Eye (tissue), 1 donor: ENCODE data around the gene ANXA2R.
"Not testable (repeated sequence)": the region's sequence is repeated elsewhere in the genome, so short reads cannot be mapped to it uniquely, and the experiment has no call there.

Experiments used
- DNase-seq: peaks from one replicate; pipeline ENCODE4 v3.0.0-alpha.2; 2015

The ANXA2R gene

DNA sequence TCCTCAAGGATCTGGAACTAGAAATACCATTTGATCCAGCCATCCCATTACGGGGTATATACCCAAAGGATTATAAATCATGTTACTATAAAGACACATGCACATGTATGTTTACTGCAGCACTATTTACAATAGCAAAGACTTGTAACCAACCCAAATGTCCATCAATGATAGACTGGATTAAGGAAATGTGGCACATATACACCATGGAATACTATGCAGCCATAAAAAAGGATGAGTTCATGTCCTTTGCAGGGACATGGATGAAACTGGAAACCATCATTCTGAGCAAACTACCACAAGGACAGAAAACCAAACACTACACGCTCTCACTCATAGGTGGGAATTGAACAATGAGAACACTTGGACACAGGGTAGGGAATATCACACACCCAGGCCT is 19.9 kb upstream of the ANXA2R start:
- DNase-seq: not testable (repeated sequence)

DNA sequence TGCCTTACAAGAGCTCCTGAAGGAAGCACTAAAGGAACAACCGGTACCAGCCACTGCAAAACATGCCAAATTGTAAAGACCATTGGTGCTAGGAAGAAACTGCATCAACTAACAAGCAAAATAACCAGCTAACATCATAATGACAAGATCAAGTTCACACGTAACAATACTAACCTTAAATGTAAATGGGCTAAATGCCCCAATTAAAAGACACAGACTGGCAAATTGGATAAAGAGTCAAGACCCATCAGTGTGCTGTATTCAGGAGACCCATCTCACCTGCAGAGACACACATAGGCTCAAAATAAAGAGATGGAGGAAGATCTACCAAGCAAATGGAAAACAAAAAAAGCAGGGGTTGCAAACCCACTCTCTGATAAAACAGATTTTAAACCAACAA is 15.0 kb upstream of the ANXA2R start:
- not testable (repeated sequence) for DNase-seq

DNA sequence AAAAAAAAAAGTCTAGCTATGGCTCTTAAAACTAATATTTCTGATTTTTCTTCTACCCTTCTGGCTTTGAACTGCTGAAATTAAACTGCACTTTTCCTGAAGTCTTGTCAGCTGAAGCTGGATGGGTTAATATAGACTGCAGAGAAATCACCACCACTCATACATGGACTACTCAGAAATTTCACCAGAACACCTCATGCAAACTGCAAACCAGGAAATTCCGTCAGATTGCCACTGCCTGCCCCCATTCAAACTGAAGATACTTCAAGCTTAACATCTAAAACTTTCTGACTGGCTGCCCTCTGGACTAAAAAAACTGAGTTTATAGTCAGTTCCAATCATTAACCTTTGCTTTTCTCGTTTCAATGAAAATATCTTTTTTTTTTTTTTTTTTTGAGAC is 11.6 kb upstream of the ANXA2R start:
- DNase-seq: no peak

DNA sequence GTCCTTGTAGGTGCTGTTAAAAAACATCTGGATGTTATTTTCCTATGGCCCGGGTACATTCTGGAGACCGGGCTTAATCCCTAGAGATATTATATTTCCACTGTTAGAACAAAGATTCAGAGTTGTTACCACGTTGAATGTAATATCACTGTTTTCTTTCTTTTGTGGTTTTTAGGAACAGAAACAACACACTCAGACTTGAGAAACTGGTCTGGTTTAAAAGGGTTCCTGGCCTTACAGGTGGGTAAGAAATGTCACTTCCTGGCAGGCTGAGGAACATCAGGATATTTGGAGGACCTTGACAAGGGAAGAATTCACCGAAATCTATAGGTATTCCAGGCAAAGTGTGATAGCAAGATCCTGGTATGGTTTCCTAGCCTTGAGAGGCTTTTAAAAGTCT is 10.3 kb upstream of the ANXA2R start:
- no peak for DNase-seq

DNA sequence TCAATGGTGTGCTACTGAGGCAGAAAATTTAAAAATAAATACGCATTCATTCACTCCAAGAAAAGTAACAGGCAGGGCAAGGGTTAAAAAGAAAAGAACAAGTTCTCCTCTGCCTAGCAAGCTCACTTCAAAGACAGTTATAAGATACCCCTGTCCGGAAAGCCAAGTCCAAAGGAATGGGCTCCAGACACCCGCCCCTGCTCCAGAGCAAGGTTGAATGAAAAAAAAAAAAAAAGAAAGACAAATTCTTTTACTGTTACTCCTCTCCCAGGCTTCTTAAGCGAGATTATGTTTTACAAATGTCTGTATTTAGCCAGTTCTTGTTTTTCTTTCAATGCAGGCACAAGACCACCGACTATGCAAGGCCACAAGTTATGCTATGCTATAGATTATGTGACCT is 9.1 kb upstream of the ANXA2R start:
- no peak for DNase-seq

DNA sequence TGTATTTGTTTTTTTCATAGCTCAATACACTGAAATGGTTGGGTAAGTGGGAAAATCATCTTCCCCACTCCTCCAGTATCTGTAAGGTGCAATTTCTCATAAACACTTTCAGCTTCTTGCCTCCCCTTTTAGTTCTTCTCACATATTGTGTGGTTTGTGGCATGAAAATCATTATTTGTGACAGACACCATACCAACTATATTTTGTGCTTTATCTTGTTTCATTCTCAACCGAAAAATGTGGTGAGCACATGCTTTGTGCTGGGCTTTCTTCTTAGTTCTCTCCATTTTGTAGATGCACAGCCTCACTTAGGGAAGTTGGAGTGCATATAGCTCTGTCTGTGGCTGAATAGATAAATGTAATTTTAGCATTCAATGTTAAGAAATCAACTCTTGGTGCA is 6.4 kb upstream of the ANXA2R start:
- DNase-seq: no peak

GRCh38 chr5:43045236-43045635 is 5.1 kb upstream of the ANXA2R start:
- peak; percentile 40 for DNase-seq

GRCh38 chr5:43044181-43044914 is 4.2 kb upstream of the ANXA2R start:
- DNase-seq: peak; percentile 56

GRCh38 chr5:43043400-43043756 is 3.3 kb upstream of the ANXA2R start:
- no peak for DNase-seq

DNA sequence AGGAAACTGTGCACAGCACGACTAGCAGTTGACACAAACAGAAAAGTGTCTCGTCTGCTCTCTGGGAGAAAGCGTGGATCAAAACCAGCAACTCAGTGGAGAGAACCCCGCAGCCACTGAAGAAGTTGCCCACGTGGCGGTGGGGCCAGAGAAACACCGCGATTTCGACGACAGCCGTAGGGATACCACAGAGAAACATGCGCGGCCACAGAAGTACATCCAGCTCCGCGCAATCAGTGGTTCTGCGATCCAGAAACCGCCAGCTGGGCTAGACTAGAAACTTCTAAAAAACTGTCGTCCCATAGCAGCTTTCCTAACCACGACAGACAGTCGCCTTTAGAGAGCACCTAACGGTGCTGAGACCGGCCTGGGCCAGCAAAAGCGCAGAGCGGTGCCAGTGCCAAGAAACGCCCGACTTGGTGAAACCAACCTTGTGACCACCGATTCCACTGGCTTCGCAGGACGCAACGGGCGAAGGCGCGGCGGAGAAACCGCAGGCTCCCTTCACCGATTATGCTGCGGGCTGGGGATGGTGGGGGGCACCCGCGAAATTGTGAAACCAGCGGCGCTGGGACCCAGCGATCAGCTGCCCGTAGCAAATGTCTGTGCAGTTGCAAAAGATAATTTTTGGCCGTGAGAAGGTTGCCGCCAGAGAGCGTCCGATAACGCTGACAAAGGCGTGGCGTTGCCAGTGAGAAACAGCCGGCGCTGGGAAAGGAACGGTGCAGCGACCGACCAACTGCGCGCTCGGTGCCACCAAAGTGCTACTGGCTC is 2.7 kb upstream of the ANXA2R start:
- DNase-seq: no peak

DNA sequence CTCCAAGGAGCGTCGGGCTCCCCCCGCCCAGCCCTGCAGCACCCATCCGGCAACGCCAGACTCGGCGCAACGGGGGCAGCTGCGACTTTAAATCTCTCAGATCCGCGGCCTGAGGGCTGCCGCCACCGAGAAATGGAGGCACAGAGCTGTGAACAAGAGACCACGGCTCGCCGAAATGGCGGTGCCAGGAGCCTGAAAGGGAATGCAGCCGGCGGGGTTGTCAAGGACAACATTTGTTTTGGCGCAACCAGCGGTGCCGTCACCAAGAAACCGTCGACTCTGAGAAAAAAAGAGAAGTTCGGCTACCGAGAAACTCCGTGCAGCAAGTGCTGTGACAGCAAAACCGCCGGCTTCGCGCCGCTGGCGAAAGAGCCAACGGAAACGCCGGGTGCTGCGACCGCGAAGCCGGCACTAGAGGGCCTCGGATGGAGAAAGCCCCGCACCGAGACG is 2.1 kb upstream of the ANXA2R start:
- DNase-seq: peak; percentile 92

- DNase-seq: peak; percentile 90
Observed at GRCh38 chr5:43041669-43042175, 1.6 kb upstream of the ANXA2R start.

DNA sequence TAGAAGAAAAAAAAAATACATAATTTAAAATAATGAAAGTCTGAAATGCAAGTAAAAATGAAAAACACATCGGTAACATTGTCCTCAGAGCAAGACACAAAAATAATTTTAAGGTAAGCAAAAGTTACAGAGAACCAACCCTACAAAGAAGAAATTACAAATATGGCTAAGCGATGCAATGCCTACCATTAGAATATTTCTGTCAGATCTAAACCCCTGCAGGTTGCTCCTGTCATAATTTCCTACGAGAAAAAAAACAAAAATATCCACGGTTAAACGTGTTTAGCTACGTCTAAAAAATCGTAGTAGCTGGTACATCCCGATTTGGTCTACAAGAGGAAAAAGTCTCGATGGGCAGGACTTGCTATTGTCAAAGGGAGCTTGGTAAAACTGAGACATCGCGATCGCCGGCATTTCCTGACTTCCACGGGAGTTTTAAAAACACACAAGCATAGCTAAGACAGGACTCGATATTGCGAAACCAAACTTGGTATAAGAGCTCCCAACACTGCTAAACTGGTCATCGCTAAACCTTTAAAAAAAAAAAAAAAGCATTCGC is 1.1 kb upstream of the ANXA2R start:
- peak; percentile 85 for DNase-seq

GRCh38 chr5:43039471-43040286 is 440 bp downstream of the ANXA2R start:
- DNase-seq: peak; percentile 81

DNA sequence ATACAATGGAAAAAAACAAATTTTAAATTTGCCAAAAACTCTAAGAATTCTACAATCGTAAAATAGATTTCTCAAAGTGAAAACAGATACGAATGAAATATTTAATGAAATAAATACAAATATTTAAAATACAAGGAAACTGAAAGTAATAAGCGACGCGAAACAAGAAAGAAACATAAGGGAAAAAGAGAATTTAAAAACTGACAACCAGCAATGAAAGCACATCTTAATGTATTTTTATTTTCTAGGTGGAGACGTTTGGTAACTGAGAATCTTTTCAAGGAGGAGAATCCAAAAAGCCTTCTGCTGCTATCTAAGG is 1.0 kb downstream of the ANXA2R start:
- no peak for DNase-seq

DNA sequence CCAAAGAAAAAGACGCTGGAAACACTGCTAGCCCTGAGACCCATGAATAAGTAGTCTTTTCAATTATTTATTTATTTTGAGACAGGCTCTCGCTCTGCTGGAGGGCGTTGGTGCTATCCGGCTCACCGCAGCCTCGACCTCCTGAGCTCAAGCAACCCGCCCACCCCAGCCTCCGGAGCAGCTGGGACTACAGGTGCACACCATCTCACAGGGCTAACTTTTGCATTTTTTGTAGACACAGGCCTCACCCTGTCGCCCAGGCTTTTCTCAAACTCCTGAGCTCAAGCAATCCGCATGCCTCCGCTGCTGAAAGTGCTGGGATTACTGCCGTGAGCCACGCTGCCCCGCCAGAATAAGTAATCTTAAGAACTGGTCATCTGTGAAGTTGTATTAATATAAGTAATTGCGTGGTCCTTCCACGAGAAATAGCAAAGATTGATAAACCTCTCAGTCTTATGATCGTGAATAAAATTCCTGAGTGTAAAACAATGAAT is 1.6 kb downstream of the ANXA2R start:
- peak; percentile 82 for DNase-seq

DNA sequence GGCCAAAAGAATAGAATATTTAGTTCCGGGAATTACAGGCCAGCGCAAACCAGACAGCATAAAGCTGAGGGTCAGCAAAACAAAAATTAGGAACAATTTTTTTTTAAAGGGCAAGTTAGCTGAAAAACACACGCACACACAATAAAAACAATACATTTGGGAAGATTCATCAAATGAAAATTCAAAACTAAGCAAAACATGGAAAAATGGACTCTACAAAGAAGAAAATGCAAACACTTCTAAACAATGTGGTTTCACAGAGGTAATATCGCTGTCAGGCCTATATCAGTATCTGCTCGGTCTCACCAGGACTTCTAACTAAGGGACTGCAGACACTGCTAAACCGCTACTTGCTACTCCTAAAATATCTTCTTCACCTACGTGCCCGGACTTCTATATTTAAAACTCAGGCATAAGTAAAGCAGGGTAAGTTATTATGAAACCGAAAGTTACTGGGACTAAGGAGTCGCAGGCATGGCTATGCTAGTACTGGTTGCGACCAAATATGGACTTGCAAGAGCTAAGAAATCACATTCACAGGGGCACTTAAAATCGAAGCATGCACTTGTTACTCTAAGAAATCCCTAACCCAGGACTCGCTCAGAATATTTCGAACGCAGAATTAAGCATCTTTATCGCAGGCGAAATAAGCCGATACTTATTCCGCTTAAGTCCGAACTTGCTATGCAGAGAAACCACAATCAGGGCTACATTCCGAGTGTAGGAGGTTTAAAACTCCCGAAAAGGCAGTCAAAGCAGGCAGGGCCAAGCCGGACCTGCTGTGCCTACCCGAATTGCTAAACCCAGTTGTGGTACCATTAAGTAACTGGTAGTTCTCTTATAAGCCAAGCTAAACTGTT is 2.3 kb downstream of the ANXA2R start:
- DNase-seq: no peak

DNA sequence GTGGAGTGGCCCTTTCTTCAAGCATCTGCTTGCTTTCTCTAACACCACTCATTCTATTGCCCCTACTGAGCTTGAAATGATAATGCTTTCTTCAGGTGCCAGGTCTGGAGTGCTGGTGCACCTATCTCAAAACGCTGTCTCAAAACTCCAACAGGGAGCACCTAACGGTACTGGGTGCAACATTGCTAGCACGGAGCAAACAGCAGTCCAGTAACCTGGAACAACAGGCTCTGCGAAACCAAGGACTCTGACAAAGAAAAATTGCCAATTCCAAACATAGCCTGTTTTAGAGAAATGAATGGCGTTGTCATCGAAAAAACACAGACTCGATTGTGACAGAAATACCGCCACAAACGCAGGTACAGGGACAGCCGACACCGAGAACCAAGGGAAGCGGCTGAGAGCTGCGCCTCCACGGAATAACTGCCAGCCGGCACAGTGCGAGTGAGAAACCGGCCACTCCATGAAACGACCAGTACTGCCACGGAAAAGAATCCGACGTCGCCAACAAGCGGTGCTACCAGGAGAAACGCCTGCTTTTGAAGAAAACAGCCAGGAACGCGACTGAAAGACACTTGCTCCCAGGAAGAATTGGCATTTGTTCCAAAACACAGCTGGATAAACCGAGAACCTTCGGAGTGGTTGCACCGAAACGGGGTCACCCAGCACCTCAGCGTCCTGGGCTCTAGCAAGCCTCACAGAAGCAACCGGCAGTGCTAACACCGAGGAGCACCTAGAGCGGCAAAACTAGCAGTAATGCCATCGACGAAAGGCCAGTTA is 3.1 kb downstream of the ANXA2R start:
- DNase-seq: peak; percentile 81

GRCh38 chr5:43036409-43036808 is 3.7 kb downstream of the ANXA2R start:
- no peak for DNase-seq

- no peak for DNase-seq
Observed at GRCh38 chr5:43034591-43034968, 5.5 kb downstream of the ANXA2R start.
